Prostate gland (tissue), 2 donors: ENCODE measurements around the gene GPR33.
"Not testable (repeated sequence)": the region's sequence is repeated elsewhere in the genome, so short reads cannot be mapped to it uniquely, and the experiment has no call there.

ENCODE experiments used
- CTCF ChIP-seq, 4 experiments: fragments of 200-600 bp in 2 of 4; fragments of 450-650 bp in 2 of 4; sonication (generic) in 2 of 4; IDR thresholded peaks; 1 replicate in 3 of 4; 2 replicates in 1 of 4; pipeline ENCODE4 v1.5.1; 2016 to 2019; ENCODE audit warnings: antibody characterized with exemption in 4 of 4, mild to moderate bottlenecking in 2 of 4, moderate library complexity in 2 of 4
- POLR2A ChIP-seq: fragments of 450-650 bp; IDR thresholded peaks from one replicate; pipeline ENCODE4 v1.6.1; 2016; ENCODE audit warnings: antibody characterized with exemption, mild to moderate bottlenecking
- POLR2AphosphoS5 ChIP-seq: sonication (generic); formaldehyde crosslinking; IDR thresholded peaks from one replicate; pipeline ENCODE4 v1.6.1; 2017; ENCODE audit warnings: antibody characterized with exemption

DNA sequence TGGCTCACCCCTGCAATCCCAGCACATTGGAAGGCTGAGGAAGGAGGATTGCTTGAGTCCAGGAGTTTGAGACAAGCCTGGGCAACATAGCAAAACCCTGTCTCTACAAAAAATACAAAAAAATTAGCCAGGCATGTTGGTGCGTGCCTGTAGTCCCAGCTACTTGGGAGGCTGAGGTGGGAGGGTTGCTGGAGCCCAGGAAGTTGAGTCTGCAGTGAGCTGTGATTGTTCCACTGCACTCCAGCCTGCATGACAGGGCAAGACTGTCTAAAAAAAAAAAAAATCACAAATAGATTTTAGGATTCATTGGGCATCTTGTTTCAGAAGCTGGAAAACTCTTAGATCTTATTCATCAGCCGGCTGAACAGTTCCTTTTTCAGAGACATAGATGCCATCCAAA, 25.4 kb downstream of the GPR33 start:
- TF ChIP-seq POLR2A; CTCF (IDR thresholded peaks at IDR 0.05); POLR2AphosphoS5: not testable (repeated sequence)
